H1 (cell line): Measurements from ENCODE around the gene SLC5A11. TPM values are rescaled to one million over a fixed set of nuclear protein-coding genes. Genes with fewer than 3 reads are reported as not detected.

ENCODE experiments used
- CTCF ChIA-PET: fragments of 300-600 bp; sonication (Branson Sonifier 250); formaldehyde crosslinking; loops from one replicate; lab custom pipeline; 2021; ENCODE audit not compliant: partially characterized antibody; lab: Charles Lee
- POLR2A ChIA-PET: fragments of 300-600 bp; sonication (Branson Sonifier 250); formaldehyde crosslinking; loops from one replicate; lab custom pipeline; 2021; ENCODE audit warnings: inconsistent platforms; ENCODE audit not compliant: partially characterized antibody; lab: Charles Lee
- DNase-seq, 2 experiments: peaks; one replicate each; pipeline versions ENCODE4 v3.0.0 to v3.0.0-alpha.2; 2010 to 2022; ENCODE audit warnings: low spot score in 2 of 2, low read depth in 1 of 2, mixed read lengths in 1 of 2
- FAIRE-seq: peaks from 2 replicates; lab custom pipeline; 2011; peaks lifted over from hg19 to GRCh38; lab: Jason Lieb, UNC
- H2AFZ ChIP-seq: 2 replicates; pipeline ENCODE4 v1.8.1; 2012; ENCODE audit warnings: low read length, inconsistent platforms
- H2AK5ac ChIP-seq: 2 replicates; pipeline ENCODE4 v1.6.1; 2013; ENCODE audit warnings: low read depth, low read length
- H2BK120ac ChIP-seq: replicated peaks from 2 replicates; pipeline ENCODE3; 2013; ENCODE audit warnings: low read depth, low read length, inconsistent platforms
- H2BK12ac ChIP-seq: 2 replicates; pipeline ENCODE4 v1.6.1; 2013; ENCODE audit warnings: low read depth, low read length
- H2BK15ac ChIP-seq: 2 replicates; pipeline ENCODE4 v1.6.1; 2013; ENCODE audit warnings: low read length
- H2BK20ac ChIP-seq: 2 replicates; pipeline ENCODE4 v1.6.1; 2013; ENCODE audit warnings: low read length
- H2BK5ac ChIP-seq: 2 replicates; pipeline ENCODE4 v1.6.1; 2013; ENCODE audit warnings: low read depth, low read length
- H3K14ac ChIP-seq: 2 replicates; pipeline ENCODE4 v1.6.1; 2013; ENCODE audit warnings: inconsistent platforms; ENCODE audit not compliant: insufficient read length
- H3K18ac ChIP-seq: 2 replicates; pipeline ENCODE4 v1.6.1; 2013; ENCODE audit warnings: low read length; ENCODE audit errors: extremely low read depth
- H3K23ac ChIP-seq: 2 replicates; pipeline ENCODE4 v1.6.1; 2013; ENCODE audit warnings: inconsistent platforms; ENCODE audit not compliant: insufficient read length
- H3K23me2 ChIP-seq: 2 replicates; pipeline ENCODE4 v1.6.1; 2013; ENCODE audit warnings: low read depth, low read length
- H3K27ac ChIP-seq: 2 replicates; pipeline ENCODE4 v1.6.1; 2011; ENCODE audit warnings: low read depth, low read length, inconsistent platforms
- H3K27me3 ChIP-seq, 4 experiments: replicated peaks in 1 of 4; 1 replicate in 1 of 4; 2 replicates in 3 of 4; pipeline versions ENCODE4 v1.6.1 to v1.8.1; 2011 to 2013; ENCODE audit warnings: low read length in 3 of 4, mild to moderate bottlenecking in 3 of 4, inconsistent platforms in 2 of 4, mixed read lengths in 2 of 4, moderate library complexity in 1 of 4; ENCODE audit not compliant: control insufficient read depth in 3 of 4, insufficient read depth in 3 of 4; ENCODE audit errors: extremely low read depth in 1 of 4
- H3K36me3 ChIP-seq, 4 experiments: 2 replicates each; pipeline versions ENCODE4 v1.6.1 to v1.8.1; 2011 to 2013; ENCODE audit warnings: mild to moderate bottlenecking in 4 of 4, low read length in 3 of 4, moderate library complexity in 2 of 4, control low read depth in 1 of 4, inconsistent platforms in 1 of 4; ENCODE audit not compliant: insufficient read depth in 4 of 4, control insufficient read depth in 2 of 4
- H3K4ac ChIP-seq: replicated peaks from 2 replicates; pipeline ENCODE3; 2013; ENCODE audit warnings: low read length, low read depth, mixed read lengths, inconsistent platforms; ENCODE audit not compliant: insufficient read length
- H3K4me1 ChIP-seq, 4 experiments: replicated peaks in 1 of 4; 1 replicate in 1 of 4; 2 replicates in 3 of 4; pipeline versions ENCODE4 v1.6.1 to v1.8.1; 2011 to 2013; ENCODE audit warnings: low read length in 3 of 4, inconsistent platforms in 2 of 4, mixed read lengths in 1 of 4; ENCODE audit not compliant: insufficient read depth in 4 of 4, control insufficient read depth in 3 of 4
- H3K4me2 ChIP-seq, 2 experiments: 2 replicates each; pipeline versions ENCODE4 v1.6.1 to v1.8.1; 2011 to 2013; ENCODE audit warnings: low read depth in 2 of 2, low read length in 2 of 2, control low read depth in 1 of 2, inconsistent platforms in 1 of 2, mild to moderate bottlenecking in 1 of 2; ENCODE audit not compliant: insufficient read depth in 1 of 2
- H3K4me3 ChIP-seq, 4 experiments: fragments of 200-600, 300-600 bp in 1 of 4; sonication (generic), shearing (Covaris generic), sonication (Bioruptor Twin) in 1 of 4; 2 replicates each; pipeline versions ENCODE4 v1.5.1 to v1.8.1; 2011 to 2016; ENCODE audit warnings: low read length in 4 of 4, low read depth in 3 of 4, control low read depth in 2 of 4, inconsistent platforms in 2 of 4, mild to moderate bottlenecking in 2 of 4, mixed read lengths in 1 of 4, moderate library complexity in 1 of 4; ENCODE audit not compliant: insufficient read depth in 2 of 4; ENCODE audit errors: extremely low read depth in 1 of 4
- H3K56ac ChIP-seq: replicated peaks from 2 replicates; pipeline ENCODE3; 2013; ENCODE audit warnings: low read depth, mild to moderate bottlenecking, mixed read lengths, low read length, inconsistent platforms; ENCODE audit not compliant: insufficient read length
- H3K79me1 ChIP-seq: 2 replicates; pipeline ENCODE4 v1.6.1; 2013; ENCODE audit warnings: low read depth, low read length, control low read depth
- H3K79me2 ChIP-seq, 2 experiments: 2 replicates each; pipeline versions ENCODE4 v1.6.1 to v1.8.1; 2012 to 2013; ENCODE audit warnings: low read length in 2 of 2, mild to moderate bottlenecking in 2 of 2, inconsistent platforms in 1 of 2; ENCODE audit not compliant: insufficient read depth in 2 of 2, control insufficient read depth in 1 of 2
- H3K9ac ChIP-seq, 4 experiments: replicated peaks in 1 of 4; 1 replicate in 1 of 4; 2 replicates in 3 of 4; pipeline versions ENCODE4 v1.6.1 to v1.8.1; 2011 to 2013; ENCODE audit warnings: low read depth in 3 of 4, low read length in 3 of 4, control low read depth in 2 of 4, mild to moderate bottlenecking in 2 of 4, moderate library complexity in 2 of 4, inconsistent platforms in 1 of 4; ENCODE audit errors: extremely low read depth in 1 of 4
- H3K9me3 ChIP-seq, 2 experiments: 2 replicates each; pipeline versions ENCODE4 v1.6.1 to v1.8.1; 2012 to 2013; ENCODE audit warnings: mild to moderate bottlenecking in 2 of 2, moderate library complexity in 2 of 2, control low read depth in 1 of 2, inconsistent platforms in 1 of 2, low read depth in 1 of 2, low read length in 1 of 2, mixed read lengths in 1 of 2; ENCODE audit not compliant: insufficient read depth in 2 of 2
- H4K20me1 ChIP-seq, 2 experiments: replicated peaks in 1 of 2; 2 replicates each; pipeline versions ENCODE3 to v1.8.1; 2011 to 2013; ENCODE audit warnings: inconsistent platforms in 2 of 2, low read length in 2 of 2, mild to moderate bottlenecking in 1 of 2; ENCODE audit not compliant: insufficient read depth in 2 of 2, control insufficient read depth in 1 of 2
- H4K5ac ChIP-seq: 2 replicates; pipeline ENCODE4 v1.6.1; 2013; ENCODE audit warnings: low read length, low read depth, mixed read lengths, inconsistent platforms; ENCODE audit not compliant: insufficient read length
- H4K8ac ChIP-seq: 2 replicates; pipeline ENCODE4 v1.8.0; 2013; ENCODE audit warnings: mild to moderate bottlenecking, moderate library complexity, low read length, inconsistent platforms; ENCODE audit not compliant: insufficient read depth; ENCODE audit errors: extremely low read depth
- H4K91ac ChIP-seq: replicated peaks from 2 replicates; pipeline ENCODE3; 2013; ENCODE audit warnings: low read length, mixed read lengths, inconsistent platforms; ENCODE audit not compliant: insufficient read length
- GTF2F1 ChIP-seq: IDR thresholded peaks from 2 replicates; pipeline ENCODE4 v1.6.1; 2012; ENCODE audit warnings: low read depth, low read length, improper control_type of control experiment, borderline replicate concordance
- JUND ChIP-seq: IDR thresholded peaks from 2 replicates; pipeline ENCODE4 v1.6.1; 2011; ENCODE audit warnings: mild to moderate bottlenecking, improper control_type of control experiment, low read length
- WGBS, 2 experiments: shearing (Covaris generic) in 1 of 2; methylation state at CpG; one replicate each; pipeline versions ENCODE4 v1.1.6 to v1.1.7; 2013 to 2015; ENCODE audit warnings: low lambda C conversion rate in 2 of 2, mixed read lengths in 2 of 2, inconsistent platforms in 1 of 2, low coverage in 1 of 2, missing lambda C conversion rate in 1 of 2; ENCODE audit not compliant: insufficient replicate concordance in 2 of 2, insufficient coverage in 1 of 2, insufficient read length in 1 of 2; ENCODE audit errors: extremely low coverage in 1 of 2, missing lambda C conversion rate in 1 of 2; 5-methylcytosine and 5-hydroxymethylcytosine counted together
- polyA plus RNA-seq, 7 experiments: library from polyadenylated mRNA; depleted of rRNA in 3 of 7; stranded (reverse) in 5 of 7; unstranded in 2 of 7; fragments of >200 nt in 5 of 7; fragments of 200-250 nt in 2 of 7; gene quantifications; 1 replicate in 5 of 7; 2 replicates in 1 of 7; 4 replicates in 1 of 7; pipeline versions ENCODE4 v1.2.1 to v1.2.3, GENCODE V29; 2011 to 2013; ENCODE audit warnings: missing spikeins in 2 of 7, mixed read lengths in 2 of 7
- total RNA-seq: library from RNA; stranded (reverse); fragmentation: NEBNext Ultra II Directional; extraction: Animal tissue kit (Norgen Biotek cat#: 25700); gene quantifications from 2 replicates; pipeline ENCODE4 v1.2.1, GENCODE V29; 2021

The SLC5A11 gene
- total and polyA plus RNA-seq, 2 of the 8 experiments (the other 6 are each of a cell fraction or from before 2014, with no cell fraction given): 0.26 to 0.59 TPM

GRCh38 chr16:24850289-24850938, 4.7 kb downstream of the SLC5A11 start:
- H4K91ac ChIP-seq: no peak overlapping the region
- H4K5ac ChIP-seq: no peak overlapping the region
- 87% methylated on average over 9 of the region's 9 CpGs; no CpG with 5 or more reads in 1 of the 2 experiments for WGBS, 2 experiments
- no peaks in the 10 kb centered on the region for H3K79me2 ChIP-seq
- no peaks in the 10 kb centered on the region for H3K79me1 ChIP-seq
- H3K4me2 ChIP-seq: no peak overlapping the region
- ChIA-PET POLR2A (interaction anchor here (0.8 kb wide), 1 partner anchor 32 kb away, joined by 3 read pairs; no protein-coding TSS in a partner anchor), CTCF (interaction anchor here (0.5 to 1.4 kb wide), 6 partner anchors 8 to 375 kb away, joined by 3 to 4 read pairs (median 3); no protein-coding TSS in a partner anchor)
- no peak overlapping the region for H2BK120ac ChIP-seq
- no peak overlapping the region for H3K14ac ChIP-seq
- H3K18ac ChIP-seq: no peak overlapping the region
- no peaks in the 10 kb centered on the region for H4K20me1 ChIP-seq
- H3K36me3 ChIP-seq: no peaks in the 10 kb centered on the region
- no peaks in the 10 kb centered on the region for H3K27me3 ChIP-seq
- no peak overlapping the region for H2BK20ac ChIP-seq
- no peak overlapping the region for H3K9ac ChIP-seq
- H3K4me3 ChIP-seq: no peak overlapping the region
- H4K8ac ChIP-seq: no peak overlapping the region
- no peak overlapping the region for H3K23ac ChIP-seq
- no peak overlapping the region for H3K27ac ChIP-seq
- no peak overlapping the region for H3K4ac ChIP-seq
- H2BK15ac ChIP-seq: no peak overlapping the region
- no peak overlapping the region for H2BK5ac ChIP-seq
- no peak overlapping the region for H2AK5ac ChIP-seq
- H3K9me3 ChIP-seq: no peaks in the 10 kb centered on the region
- no peak overlapping the region for H2BK12ac ChIP-seq
- FAIRE-seq: no peak
- H3K56ac ChIP-seq: no peak overlapping the region
- TF ChIP-seq JUND (no peak), GTF2F1 (no peak)
- TF ChIP-seq, all 59 proteins: peak for 0
- Histone ChIP-seq H3K23me2 (no peaks in the 10 kb centered on the region), H2AFZ (no peak overlapping the region), H3K4me1 (peaks cover 0 to 3% (median 0%) of the 10 kb centered on the region in 4 experiments; a peak in 1 of 7 replicates)
- no peak for DNase-seq
